CMK (cell line): ENCODE data around the gene SAPCD1.

Experiments used
- DNase-seq: peaks from one replicate; pipeline ENCODE4 v3.0.0-alpha.2; 2010; ENCODE audit warnings: low read depth

SAPCD1 gene

DNA sequence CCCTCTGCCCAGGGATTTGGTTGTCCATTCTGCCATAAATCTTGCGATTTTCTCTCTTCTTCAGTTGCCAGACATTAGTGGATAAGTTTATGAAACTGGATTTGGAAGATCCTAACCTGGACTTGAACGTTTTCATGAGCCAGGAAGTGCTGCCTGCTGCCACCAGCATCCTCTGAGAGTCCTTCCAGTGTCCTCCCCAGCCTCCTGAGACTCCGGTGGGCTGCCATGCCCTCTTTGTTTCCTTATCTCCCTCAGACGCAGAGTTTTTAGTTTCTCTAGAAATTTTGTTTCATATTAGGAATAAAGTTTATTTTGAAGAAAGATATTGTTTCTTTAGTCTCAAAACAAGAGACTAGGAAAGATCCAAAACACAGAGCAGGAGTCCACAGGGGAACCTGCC, at the start of gene SAPCD1:
Gene SAPCD1, plus strand, starts transcription at position 301 of the 400 bp plus-strand sequence. CDS start 399 bp downstream, outside the sequence.
- no peak for DNase-seq

DNA sequence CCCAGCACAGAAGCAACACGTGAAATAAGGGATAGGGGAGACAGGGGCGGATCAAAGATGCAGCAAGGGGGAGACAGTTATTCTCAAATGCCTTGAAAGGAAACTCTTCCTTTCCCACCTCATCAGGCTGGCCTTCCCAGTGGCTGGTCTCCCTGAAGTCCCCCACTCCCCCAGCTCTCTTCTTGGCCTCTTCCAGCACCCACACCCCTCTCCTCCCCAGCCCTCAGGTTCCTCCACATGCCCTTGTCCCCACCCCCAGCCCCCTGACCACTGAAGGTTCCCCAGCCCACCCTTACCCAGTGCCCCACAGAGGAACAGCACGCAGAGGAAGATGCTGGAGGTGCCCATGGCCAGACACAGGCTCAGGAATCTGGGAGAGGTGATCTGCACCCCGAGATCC, 49.0 kb upstream of the SAPCD1 start:
- no peak for DNase-seq

DNA sequence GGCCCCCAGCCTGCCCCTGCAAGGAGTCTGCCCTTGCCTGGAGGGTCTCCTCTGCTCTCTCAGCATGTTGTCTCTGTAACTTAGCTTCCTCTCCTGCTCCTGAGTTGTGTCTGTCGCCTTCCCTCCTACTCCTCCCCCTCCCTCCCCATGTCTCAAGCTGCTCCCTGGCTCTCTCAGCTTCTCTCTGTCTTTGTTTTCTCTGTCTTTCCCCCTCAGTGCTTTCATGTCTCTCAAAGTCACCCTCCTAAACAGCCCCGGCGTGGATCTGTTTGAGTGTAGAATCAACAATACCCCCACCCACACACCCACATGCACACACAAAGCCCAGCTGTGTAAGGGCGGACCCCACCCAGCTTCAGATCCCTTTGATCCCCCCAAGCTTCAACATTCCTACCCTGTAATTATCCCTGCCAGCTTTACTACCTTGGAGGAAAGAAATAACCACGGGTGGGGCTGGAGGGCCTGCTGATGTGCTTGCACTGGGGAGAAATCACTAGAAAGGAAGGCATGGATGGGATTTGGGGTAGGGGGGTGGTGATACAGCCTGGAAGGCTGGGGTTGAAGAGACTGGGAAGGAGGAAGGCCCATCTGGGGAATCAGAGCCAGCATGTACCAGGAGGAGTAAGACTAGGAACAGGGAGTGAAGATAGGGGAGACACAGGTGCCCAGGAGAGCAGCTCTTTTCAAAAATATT, 48.3 kb upstream of the SAPCD1 start:
- no peak for DNase-seq

DNA sequence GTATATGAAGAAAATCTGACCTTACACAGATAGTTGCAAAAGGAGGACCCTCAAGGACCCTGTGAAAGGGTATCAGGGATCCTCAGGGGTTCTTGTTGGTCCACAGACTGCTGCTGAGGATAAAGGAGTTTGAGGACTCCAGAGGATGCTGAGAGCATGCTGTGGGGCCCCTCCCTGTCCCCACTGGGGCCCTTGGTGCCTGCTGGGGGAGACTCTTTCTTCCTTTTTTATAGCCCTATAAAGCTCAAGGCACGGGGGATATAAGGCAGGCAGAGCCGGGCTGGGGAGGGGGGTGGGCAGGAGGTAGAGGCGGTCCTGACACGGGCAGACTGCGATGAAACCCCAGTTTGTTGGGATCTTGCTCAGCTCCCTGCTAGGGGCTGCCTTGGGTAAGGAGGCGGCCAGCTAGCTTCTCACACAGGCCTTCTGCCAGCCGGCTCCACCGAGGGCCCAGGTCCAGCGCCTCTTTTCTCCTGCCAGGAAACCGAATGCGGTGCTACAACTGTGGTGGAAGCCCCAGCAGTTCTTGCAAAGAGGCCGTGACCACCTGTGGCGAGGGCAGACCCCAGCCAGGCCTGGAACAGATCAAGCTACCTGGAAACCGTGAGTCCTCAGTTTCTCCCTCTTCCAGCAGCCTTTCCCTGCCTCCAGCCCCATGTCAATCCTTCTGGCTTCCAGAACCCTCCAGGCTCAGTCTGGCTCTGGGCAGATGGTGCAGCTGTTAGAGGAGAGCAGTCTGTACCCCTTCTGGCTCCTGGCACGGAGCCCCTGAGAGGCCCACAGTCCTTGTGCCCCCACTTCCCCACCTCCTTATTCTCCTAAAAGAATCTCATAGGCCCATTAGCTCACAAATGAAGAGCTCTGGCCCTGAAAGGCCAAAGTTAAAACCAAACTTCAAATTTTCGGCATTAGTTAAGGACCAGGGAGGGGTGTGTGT, 47.2 kb upstream of the SAPCD1 start, which contains the start of gene LY6G6D:
Gene LY6G6D, plus strand, starts transcription at position 327 of the 937 bp plus-strand sequence. Its CDS starts 8 bp downstream, at position 335.
- no peak for DNase-seq

DNA sequence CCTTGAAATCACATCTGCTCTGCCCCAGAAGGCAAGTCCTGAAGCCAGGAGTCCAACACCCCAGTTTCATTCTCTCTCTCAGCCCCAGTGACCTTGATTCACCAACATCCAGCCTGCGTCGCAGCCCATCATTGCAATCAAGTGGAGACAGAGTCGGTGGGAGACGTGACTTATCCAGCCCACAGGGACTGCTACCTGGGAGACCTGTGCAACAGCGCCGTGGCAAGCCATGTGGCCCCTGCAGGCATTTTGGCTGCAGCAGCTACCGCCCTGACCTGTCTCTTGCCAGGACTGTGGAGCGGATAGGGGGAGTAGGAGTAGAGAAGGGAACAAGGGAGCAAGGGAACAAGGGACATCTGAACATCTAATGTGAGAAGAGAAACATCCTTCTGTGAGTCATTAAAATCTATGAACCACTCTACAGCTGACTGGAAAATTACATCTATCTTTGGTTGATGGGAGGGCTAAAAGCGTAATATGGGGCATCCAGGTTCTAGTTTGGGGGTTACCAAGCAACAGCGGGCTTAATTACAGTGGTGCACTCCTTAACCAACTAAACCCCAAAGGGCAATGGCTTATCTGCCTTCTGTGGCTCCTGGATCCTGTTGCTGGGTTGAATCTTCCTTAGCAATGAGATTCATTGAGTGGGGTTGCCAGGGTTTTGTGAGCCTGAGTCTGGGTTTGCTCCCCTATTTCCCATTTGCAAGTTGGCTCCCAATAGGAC, 44.8 kb upstream of the SAPCD1 start:
- DNase-seq: no peak

DNA sequence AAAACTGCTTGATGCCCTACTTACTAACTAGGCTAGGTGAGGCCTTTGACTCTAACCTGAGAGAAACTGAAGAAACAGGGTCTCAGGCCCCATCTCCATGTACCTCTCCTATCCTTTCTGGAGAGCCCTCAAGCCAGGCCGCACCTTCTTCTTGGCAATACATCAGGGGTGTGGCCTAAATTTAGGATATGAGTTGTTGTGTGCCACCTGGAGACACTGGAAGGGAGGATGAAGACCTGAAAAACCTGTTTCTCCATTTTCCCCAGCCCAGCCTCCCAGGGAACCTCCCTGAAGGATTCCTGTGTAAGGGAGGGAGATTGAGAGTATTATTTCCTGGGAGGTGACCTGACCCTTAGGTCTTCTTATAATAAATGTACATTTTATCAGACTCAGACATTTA, 44.2 kb upstream of the SAPCD1 start:
- no peak for DNase-seq

DNA sequence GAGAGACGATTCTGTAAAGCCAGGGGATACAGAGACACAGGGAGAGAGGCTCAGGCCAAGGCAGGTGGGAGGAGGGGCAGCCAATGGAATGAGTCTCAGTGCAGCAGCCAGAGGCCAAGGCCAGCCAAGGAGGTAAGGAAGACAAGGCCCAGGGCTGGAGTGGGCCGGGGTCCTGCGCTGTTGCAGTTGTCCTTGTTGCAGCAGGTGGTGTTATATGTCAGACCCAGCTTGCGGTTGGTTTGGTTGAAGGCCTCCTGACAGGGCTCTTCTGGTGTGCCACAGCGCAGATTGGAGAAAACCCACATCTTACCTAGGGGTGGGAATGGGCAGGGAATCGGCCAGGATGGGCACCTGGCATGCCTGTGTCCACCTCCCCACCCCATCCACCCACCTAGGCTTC, 43.5 kb upstream of the SAPCD1 start:
- no peak for DNase-seq

DNA sequence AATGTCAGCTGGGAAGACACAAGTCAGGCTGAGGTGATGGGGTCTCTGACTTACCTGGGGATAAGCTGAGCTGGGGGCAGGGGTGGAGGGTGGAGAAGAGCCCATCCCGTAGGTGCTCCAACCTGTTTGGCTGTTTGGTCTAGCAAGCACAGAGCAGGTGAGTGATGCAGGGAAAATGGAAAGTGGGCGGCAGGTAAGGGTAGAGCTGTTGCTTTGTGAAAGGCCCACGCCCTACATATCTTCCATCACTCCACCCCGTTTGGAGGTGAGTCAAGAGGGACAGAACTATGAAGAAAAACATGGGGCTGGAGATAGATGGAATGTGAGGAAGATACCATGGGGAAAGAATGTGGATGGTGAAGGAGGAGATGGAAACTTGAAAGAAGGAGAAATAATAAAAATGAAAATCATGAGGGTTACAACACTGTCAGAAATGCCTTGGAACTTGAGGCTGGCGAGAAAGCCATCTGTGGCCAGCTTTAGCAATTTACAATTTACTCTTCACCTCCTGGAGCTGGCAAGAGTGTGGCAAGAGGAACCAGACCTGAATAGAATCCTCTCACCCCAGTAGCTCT, 42.2 kb upstream of the SAPCD1 start:
- DNase-seq: no peak

DNA sequence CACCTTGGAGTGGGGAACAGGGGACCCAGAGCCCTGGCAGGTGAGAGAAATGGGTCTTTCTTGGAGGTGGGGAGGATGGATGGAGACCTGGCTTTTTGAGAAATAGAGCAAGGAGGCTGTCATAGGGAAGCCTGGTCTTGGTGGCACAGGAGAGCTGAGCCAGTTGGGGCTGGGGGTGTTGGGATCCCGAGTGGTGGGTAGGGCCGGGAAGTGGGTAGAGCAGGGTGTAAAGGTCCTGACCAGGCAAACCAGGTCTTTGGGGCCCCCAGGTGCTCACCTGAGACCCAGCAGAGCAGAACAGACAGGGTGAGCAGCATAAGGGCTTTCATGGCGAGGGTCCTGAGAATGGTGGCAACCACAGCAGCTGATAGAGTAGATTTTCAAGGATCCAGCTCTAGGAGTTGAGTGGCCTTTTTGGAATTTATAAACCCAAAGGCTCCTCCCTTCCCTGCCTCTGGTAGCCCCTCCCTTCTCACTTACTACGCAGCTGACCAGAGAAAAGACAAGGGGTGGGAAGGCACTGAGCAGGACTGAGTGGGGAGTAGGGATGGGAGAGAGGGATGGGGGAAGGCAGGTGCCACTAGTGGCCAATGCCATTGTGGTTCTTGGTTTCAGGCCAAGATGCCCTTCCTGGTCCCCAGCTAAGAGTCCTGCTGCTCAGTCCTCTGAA, 41.0 kb upstream of the SAPCD1 start, which contains the start of gene LY6G6C:
Gene LY6G6C, minus strand, starts transcription at position 396 of the 670 bp plus-strand sequence. Its CDS starts 67 bp downstream, at position 329.
- DNase-seq: no peak

DNA sequence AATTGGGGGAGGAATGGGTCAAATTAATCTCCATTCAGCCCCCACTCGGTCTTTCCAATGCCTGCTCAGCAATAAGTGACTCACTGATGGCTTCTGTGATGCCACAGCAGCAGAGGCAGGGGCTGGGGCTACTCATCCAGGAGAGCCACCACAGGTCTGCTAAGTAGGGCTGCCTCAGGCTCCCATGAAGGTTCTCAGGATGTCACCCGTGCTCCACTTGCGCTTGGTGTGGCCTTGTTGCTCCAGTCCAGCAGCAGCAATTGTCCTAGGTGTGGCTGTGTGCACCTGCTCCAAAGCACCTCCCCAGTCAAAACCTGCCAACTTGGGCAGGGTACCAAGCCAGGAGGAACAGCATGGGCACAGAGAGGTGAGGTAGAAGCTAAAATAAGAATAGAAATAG, 40.3 kb upstream of the SAPCD1 start:
- no peak for DNase-seq

DNA sequence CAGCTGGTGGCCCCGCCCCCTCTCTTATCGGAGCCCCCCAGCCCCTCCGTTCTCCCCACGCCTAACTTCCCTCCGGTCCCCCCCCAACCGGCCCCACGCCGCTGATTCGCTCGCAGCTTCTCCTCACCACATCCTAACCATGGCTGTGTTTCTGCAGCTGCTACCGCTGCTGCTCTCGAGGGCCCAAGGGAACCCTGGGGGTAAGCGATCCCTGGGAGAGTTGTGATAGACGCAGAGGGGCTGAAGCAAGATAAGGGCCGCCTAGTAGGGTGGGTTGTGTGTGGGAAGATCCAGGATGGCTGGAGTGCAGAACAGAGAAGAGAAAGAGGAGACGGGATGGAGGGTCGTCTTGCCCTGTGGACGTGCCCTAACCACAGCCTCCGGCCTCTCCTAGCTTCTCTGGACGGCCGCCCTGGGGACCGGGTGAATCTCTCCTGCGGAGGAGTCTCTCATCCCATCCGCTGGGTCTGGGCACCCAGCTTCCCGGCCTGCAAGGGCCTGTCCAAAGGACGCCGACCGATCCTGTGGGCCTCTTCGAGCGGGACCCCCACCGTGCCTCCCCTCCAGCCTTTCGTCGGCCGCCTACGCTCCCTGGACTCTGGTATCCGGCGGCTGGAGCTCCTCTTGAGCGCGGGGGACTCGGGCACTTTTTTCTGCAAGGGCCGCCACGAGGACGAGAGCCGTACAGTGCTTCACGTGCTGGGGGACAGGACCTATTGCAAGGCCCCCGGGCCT, 39.0 kb upstream of the SAPCD1 start, which contains the start of gene MPIG6B:
Gene MPIG6B, plus strand, starts transcription at position 129 of the 735 bp plus-strand sequence. Its CDS starts 11 bp downstream, at position 140.
- no peak for DNase-seq

DNA sequence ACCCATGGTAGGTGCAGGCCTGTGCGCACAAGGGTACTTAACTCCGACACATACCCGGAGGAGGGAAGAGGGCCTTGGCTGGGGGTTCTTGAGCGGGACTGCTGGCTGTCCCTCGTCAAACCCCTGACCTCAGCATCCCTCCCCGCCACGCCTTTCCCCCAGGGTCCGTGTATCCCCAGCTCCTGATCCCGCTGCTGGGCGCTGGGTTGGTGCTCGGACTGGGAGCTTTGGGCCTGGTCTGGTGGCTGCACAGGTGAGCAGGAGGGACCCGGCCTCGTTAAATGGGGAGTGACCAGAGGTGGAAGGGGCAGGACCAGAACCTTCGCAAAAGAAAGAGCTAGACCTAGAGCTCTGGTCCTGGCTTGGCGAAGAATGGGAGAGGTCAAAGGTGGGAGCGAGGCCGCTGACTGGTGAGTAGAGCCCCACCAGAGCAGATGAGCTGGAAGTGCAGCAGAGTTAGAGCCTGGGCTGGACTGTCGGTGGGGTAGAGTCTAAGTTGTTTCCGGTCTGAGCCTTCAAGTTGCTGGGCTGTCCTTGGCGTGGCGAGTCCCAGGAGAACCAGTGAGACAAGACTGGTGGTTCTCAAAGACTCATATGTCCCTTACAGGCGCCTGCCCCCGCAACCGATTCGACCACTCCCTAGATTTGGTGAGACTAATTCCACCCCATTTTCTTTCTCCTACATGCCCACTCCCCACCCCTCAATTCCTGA, 38.3 kb upstream of the SAPCD1 start:
- no peak for DNase-seq

DNA sequence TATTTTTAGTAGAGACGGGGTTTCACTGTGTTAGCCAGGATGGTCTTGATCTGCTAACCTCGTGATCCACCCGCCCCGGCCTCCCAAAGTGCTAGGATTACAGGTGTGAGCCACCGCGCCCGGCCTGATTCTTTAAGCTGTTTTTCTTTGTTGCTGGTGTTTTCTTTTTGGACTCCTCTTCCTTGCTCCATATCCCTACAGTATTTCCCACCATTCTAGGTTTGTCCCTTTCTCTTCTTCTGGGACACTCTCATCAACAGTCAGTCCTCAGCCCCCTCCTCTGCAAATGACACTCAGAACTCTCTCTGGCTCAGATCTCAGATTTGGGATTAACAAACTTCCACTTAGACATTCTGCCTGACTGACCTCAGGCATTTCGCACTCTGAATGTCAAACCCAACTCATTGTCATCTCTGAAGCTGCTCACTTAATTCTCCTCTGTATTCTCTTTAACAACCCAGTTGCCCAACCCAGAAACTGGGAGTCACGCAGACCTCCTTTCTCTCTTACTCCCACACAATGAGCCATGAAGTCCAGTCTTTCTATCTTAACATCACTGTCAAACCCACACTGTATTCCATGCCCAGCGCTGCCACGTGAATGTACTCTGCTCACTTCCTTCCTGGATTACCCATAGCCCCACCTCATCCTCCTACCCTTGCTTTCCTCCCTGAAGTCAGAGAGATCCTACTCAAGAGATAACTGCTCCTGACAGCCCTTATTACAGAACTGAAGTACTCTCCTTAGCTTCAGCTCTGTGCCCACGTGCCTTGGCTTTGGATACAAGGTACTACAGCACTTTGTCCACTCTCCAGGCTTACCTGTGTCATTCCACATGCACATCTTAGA, 36.7 kb upstream of the SAPCD1 start:
- no peak for DNase-seq

DNA sequence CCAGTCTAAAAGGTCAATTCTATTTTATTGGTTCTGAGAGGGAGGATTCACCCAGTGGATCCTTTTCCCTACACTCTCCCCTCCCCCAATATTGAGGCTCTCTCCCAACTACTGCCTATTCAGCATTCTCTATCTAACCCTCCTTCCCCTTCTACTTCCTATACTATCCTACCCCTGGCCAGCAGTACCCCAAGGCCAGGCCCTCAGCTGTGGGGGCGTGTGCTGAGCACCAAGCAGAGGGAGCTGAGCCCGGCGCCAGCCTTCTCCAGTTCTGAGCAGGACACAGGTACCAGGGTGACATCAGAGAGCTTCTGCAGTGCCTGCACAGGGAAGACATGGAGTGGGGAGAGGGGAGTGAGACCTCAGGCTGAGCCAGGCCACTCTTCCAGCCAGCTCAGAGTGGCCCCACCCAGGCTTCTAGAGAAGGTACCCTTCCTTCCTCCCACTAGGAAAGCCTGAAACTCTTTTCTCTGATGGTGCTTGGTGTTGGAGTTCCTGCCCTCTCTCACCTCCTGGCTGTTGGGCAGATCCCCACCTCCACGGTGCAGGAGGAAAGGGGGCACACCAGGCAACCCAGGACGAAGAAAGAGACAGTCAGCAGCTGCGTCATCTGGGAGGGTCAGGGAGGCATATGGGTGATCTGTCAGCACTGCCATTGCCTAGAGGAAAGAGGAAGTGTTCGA, 35.3 kb upstream of the SAPCD1 start:
- DNase-seq: no peak

DNA sequence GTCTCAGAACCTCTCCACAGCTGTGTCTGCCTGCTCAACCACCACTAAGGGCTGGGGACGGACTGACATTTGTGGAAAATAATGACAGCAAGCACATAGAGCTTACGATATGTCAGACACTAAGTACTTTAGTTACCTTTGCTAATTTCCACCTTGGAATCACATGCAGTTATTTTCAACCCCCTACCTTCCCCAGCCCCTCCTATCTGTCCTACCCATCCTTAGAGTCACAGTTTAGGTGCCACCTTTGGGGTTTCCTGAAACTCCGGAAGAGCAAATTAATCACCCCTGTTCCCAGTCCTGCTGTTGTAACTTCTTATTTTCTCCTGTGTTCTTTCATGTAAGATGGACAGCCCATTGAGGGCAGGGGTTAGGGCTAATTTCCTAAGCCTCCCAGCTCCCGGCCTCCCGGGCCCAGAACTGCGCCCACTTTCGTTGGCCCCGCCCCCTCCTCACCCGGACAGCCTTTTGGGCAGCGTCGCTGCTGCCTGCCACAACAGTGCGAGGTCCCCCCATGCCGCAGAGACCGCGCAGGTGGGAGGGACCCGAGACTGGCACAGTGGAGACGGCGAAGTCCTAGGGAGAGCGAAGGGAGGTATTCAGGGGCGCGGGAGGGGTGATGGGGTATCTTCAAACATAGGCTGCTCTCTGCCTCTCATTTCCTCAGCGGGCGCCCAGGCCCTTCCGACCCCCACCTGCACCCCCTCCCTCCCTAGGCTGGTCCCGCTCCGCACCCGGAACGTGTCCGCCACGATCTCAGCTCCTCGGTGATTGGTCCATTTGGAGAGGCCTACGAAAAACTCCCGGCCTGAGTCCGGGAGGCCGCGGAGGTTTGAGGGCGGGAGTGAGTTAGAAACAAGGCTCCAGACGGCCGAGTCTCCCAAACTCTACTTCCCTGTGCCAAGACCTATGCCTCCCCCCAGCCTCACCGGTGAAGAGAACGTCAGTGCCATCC, 34.5 kb upstream of the SAPCD1 start:
- DNase-seq: no peak

DNA sequence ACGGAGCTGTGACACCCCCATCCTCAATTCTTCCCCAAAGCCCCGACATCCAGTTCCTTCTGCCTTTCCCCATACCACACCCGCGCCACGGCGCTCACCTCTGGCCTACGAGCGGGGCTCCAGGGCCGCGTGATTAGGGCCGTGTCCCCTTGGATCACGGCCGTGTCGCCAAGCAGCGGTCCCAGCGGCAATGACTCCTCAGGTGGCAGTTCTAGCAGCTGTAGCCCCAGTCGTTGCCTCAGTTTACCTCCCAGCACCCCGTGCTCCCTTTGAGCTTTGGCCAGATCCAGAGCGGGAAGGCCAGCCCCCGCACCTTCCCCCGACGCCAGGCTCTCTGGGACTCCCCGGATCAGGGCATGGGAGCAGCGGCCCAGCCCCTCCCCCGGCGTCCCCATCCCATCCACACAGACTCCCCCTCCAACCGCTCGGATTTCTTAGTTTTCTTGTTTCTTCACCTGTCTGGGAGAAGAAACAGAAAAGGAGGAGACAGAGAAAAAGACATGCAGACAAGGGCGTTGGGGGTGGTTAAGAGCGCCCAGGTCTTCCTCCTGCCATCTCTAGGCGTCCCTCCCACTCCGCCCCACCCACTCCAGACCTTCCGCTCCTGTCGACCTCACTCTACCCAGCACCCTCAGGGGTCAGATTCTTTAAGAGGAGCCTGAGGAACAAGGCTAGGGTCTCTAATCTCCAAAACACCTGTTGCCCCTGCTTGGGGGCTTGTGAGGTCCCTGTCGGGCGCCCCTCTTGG, 33.5 kb upstream of the SAPCD1 start, which contains the start of gene DDAH2:
Gene DDAH2, minus strand, starts transcription at position 533 of the 748 bp plus-strand sequence. Its CDS starts 138 bp downstream, at position 395.
- DNase-seq: no peak
